IPS-NIHi7 (cell line): Measurements from ENCODE around the gene GPC6.
"Not testable (repeated sequence)": the region's sequence is repeated elsewhere in the genome, so short reads cannot be mapped to it uniquely, and the experiment has no call there.

ENCODE experiments used
- DNase-seq: peaks from one replicate; pipeline ENCODE4 v3.0.0; 2012; ENCODE audit warnings: mixed read lengths; ENCODE audit errors: extremely low spot score

Gene GPC6

GRCh38 chr13:93318534-93319254 lies 92.1 kb downstream of the GPC6 start:
- no peak for DNase-seq

GRCh38 chr13:93320942-93321341 lies 94.3 kb downstream of the GPC6 start:
- DNase-seq: no peak

GRCh38 chr13:93323880-93324279 lies 97.3 kb downstream of the GPC6 start:
- not testable (repeated sequence) for DNase-seq

- no peak for DNase-seq
Measured at GRCh38 chr13:93325303-93326233, 99.0 kb downstream of the GPC6 start.

GRCh38 chr13:93326234-93326811 lies 99.7 kb downstream of the GPC6 start:
- DNase-seq: no peak

GRCh38 chr13:93328943-93329342 lies 102.3 kb downstream of the GPC6 start:
- no peak for DNase-seq

GRCh38 chr13:93336728-93337127 lies 110.1 kb downstream of the GPC6 start:
- no peak for DNase-seq

- no peak for DNase-seq
Measured at GRCh38 chr13:93338030-93338429, 111.4 kb downstream of the GPC6 start.

- no peak for DNase-seq
Measured at GRCh38 chr13:93338906-93339305, 112.3 kb downstream of the GPC6 start.

- no peak for DNase-seq
Measured at GRCh38 chr13:93339550-93339949, 112.9 kb downstream of the GPC6 start.

GRCh38 chr13:93341517-93341916 lies 114.9 kb downstream of the GPC6 start:
- no peak for DNase-seq

- DNase-seq: no peak
Measured at GRCh38 chr13:93343097-93343496, 116.5 kb downstream of the GPC6 start.

- no peak for DNase-seq
Measured at GRCh38 chr13:93344048-93344705, 117.6 kb downstream of the GPC6 start.

- DNase-seq: no peak
Measured at GRCh38 chr13:93345024-93345423, 118.4 kb downstream of the GPC6 start.

- no peak for DNase-seq
Measured at GRCh38 chr13:93345770-93346169, 119.2 kb downstream of the GPC6 start.

GRCh38 chr13:93352616-93353015 lies 126.0 kb downstream of the GPC6 start:
- no peak for DNase-seq

GRCh38 chr13:93355094-93355493 lies 128.5 kb downstream of the GPC6 start:
- no peak for DNase-seq

- no peak for DNase-seq
Measured at GRCh38 chr13:93356469-93356868, 129.9 kb downstream of the GPC6 start.

- DNase-seq: no peak
Measured at GRCh38 chr13:93360021-93360420, 133.4 kb downstream of the GPC6 start.

GRCh38 chr13:93361703-93362102 lies 135.1 kb downstream of the GPC6 start:
- DNase-seq: no peak

- no peak for DNase-seq
Measured at GRCh38 chr13:93364166-93364565, 137.6 kb downstream of the GPC6 start.

- DNase-seq: no peak
Measured at GRCh38 chr13:93368296-93368695, 141.7 kb downstream of the GPC6 start.
